HG03520 (cell line): ENCODE data around the gene EPS8L3.

ENCODE experiments used
- ATAC-seq: cut with Tn5 transposase; IDR thresholded peaks from one replicate; pipeline ENCODE4 v1.9.1; 2021; ENCODE audit warnings: mild to moderate bottlenecking, moderate library complexity; ENCODE audit not compliant: unreplicated experiment

Gene EPS8L3

DNA sequence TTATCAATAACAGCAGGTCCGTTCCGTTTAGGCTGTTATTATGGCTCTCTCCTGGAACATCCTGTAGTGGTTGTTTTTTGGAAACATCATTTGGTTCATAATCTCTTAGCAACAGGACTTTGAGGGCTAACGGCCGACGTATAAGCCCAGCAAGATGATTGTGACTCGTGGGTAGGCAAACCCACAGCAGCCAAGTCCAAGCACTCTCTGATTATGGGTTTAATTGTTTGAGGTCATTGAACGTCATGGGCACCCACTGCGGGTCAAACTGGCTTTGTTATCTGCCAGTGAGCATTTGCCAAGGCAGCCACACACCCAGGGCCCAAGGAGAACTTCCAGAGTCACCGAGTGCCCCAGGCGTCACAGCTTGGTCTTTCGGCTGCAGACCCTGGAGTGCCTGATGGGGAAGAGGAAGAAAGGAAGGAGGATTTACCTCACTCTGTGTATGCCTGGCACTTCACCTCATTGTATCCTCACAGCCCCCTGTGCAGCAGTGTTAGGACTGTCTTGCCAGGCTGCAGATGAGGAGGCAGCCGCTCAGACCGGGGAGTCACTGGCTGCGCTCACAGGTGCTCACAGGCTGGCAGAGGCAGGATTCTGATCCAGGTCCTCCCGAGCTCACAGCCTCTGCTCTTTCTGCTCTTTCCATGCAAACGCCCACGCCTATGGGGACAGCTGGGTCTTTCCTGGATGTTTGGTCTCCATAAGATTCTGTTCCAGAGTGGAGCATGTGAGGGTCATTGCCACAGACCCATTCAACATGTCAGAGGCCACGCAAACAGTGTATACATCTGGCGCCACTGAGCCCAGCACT lies 30.8 kb upstream of the EPS8L3 start:
- ATAC-seq: no peak

DNA sequence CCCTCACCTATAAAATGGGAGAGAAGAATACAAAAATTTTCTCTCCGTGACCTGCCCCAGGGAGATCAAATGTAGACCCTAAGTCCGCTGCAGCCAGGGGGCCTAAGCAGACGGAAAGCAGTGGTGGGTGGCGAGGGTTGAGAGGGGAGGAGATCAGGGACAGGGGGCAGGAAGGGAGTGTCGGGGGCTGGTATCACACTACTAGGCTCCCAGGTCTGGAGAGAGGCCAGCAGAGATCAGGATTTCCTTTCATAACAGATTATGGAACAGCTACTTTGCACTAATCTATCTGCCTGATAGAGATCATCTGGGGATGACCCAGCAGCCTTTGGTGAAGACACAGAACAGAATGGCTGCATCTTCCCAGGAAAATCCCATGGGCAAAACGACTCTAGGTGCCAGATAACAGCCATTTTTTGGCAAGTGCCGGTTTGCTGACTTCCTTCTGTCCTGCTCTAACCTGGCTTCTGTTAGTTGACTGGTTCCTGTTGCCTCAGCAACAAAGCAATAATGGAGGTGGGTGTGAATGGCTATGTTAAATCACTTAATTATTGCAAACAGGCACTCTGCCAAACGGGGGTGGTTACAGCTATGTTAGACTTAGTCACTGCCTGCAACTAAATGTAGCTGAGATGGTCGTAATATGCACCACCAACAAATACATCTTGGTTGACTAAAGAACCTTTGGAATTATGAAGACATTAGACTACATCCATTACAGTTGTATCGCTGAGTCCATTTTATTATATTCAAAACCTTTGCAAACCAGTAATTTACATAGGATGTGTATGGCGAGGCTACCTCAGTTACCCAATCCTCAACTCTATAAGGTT lies 30.0 kb upstream of the EPS8L3 start:
- ATAC-seq: no peak

DNA sequence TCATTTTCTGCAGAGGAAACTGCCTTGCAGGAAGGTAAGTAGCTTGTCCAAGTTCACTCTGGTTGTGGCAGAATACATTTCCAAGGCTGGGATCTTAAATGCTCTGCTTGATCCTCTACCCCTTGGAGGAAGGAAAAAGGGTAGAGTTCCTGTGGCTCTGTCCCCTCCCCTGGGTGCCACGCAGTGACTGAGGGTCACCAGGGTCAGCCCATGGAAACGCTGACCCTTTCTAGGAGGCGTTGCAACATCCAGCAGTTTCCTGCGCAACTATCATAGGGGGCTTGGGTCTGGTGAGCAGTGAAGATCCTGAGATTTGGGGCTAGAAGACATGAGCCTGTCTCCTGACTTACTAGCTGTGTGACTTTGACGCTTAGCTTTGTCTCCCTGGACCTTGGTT lies 29.4 kb upstream of the EPS8L3 start:
- ATAC-seq: no peak

GRCh38 chr1:109792056-109792831 lies 28.5 kb upstream of the EPS8L3 start:
- ATAC-seq: no peak

- ATAC-seq: no peak
Measured at GRCh38 chr1:109791495-109792043, 27.8 kb upstream of the EPS8L3 start.

DNA sequence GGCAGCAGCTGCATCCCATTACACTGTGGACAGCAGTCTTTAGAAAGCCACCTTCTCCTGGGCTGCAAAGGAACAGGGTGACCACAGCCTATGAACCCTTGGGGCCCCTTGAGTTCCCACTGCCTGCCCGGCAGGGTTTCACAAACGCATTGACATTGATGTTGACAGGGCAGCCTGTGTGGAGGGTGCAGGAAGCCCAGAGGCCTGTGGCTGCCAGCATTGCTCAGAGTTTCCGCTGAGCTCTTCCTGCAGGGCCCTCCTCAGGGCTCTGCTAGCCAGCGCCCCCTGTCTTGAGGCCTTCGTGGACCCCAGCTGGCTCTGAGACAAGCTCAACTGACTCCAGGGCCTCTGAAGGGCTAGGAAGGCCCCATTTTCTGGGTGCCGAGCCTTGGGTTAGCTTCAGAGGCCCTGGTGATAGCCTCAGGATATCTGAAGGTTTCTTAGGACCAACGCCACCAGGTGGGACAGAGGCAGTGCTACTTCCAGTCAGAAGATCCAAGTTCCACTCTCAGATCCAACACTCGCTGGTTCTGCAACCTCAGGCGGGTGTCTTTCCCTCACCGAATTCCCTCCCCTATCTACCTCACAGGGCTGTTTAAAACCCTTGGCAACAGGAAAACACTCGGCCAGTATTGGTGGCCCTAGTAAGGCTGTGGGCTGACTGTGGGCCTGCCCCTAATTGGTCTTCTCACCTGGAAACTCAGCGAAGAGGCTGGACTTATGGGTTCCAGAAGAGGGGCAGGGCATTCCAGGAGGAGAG lies 27.2 kb upstream of the EPS8L3 start:
- no peak for ATAC-seq

GRCh38 chr1:109790329-109790728 lies 26.6 kb upstream of the EPS8L3 start:
- no peak for ATAC-seq

DNA sequence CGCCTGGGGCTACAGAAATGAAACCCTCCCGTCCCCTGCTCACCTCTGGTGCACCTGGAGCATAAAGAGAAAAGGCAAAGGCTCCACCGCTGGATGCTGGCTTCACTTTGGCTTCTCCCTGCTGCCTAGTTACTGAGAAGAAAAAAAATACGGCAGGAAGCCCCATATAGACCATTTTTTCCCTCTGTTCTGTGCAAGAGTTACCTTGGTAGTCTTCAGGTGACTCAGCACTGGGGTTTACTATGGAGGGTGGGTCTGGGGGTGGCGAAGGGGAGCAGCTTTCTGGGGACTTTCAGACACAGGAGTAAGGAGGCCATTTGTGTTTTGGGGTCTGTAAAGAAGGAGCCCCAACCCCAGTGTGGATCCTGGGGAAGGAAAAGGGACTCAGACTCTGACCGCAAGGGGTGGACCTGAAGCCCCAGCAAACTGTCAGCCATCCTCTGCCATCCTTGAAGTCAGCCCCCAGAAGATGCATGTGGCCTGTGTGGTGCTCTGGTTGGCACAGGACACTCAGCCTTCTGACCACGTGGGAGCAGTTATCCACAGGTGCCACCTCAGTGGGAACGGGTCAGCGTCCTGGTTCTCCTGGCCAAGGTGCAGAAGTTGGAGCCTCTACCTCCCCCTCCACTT lies 25.9 kb upstream of the EPS8L3 start:
- no peak for ATAC-seq

- ATAC-seq: no peak
Measured at GRCh38 chr1:109788695-109789521, 25.2 kb upstream of the EPS8L3 start.

DNA sequence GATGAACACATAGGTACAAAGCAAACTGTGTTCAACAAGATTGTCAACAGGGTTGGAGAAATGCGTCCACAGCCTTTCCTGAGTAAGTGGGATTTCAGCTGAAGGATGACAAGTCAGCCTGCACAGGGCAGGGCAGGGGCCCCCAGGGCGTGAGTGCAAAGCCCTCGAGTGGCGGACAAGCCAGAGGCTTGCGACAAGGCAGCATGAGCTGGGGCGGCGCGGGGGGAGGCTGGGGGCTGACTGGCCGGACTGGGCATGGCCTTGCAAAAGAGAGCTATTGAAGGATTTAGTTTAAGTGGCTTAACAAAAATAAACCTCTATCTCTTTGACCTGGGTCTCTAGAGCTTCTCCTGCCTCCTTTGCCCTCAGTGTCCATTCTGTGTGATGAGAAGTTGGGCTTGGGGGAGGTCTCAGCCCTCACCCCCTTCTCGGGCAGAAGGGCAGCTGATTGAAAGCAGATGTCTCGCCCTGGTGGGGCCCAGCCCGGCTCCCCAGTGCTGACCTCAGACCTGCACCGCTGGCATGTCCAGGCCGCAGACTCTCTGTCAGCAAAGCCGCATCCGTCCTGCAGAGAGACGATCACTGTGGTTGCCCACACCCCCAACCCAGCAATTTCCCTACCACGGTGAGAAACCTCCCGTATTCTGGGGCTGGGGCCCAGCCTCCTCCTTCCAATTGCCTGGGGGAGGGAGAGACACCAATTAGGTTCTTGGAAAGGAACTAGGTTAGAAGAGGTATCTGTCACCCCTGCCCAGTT lies 24.3 kb upstream of the EPS8L3 start:
- ATAC-seq: no peak

GRCh38 chr1:109787211-109787844 lies 23.6 kb upstream of the EPS8L3 start:
- no peak for ATAC-seq

DNA sequence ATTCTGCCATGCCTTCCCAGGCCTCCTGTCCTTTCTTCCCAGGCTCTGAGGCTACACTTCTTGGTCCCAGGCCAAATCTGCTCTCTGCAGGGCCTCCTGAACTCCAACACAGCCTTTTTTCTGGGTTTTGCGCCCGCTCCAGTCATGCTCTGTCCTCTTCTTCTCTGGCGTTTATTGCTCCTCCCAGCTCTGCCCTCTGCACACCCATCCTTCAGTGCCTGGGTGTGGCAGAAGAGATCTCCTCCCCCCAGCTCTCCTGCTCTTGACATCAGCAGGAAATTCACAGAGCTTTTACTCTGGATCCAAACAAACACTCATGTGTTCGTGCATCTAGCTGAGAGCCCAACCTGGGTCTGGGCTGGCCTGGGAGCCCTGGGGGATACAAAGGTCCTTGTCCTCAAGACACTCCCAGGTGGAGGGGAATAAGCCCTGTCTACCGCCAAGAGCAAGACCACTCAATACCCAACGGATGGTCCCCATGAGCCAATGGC lies 22.9 kb upstream of the EPS8L3 start:
- no peak for ATAC-seq

- ATAC-seq: no peak
Measured at GRCh38 chr1:109786112-109786480, 22.4 kb upstream of the EPS8L3 start.

DNA sequence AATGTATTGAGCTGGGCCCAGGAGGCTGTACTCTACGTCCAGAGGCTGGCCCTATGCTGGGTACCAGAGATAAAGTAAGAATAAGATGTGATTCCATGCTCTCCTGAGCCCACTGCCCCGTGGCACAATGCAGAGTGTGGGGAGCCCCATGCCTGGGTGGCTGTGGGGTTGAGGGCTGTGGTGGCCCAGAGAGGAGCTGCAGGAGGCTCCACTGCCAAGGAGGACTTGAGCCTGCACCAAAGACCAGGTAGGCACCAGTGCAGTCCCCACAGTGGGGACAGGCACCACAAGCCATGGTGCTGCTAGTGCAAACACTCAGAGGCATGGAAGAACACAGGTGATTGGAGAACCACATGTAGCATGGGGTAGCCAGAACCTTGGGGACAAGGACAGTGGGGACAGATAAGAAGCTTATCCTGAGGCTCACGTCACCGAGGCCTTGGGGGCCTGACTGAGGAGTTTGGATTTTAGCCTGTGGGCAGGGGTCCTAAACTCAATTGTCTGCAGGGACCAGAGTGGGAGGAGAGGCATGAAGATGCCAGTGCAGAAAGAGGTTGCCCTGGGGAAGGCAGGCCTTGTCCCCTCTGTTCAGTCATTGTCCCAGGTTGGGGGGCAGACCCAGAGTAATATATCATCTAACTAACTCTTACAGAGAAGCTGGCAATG lies 21.9 kb upstream of the EPS8L3 start:
- no peak for ATAC-seq

DNA sequence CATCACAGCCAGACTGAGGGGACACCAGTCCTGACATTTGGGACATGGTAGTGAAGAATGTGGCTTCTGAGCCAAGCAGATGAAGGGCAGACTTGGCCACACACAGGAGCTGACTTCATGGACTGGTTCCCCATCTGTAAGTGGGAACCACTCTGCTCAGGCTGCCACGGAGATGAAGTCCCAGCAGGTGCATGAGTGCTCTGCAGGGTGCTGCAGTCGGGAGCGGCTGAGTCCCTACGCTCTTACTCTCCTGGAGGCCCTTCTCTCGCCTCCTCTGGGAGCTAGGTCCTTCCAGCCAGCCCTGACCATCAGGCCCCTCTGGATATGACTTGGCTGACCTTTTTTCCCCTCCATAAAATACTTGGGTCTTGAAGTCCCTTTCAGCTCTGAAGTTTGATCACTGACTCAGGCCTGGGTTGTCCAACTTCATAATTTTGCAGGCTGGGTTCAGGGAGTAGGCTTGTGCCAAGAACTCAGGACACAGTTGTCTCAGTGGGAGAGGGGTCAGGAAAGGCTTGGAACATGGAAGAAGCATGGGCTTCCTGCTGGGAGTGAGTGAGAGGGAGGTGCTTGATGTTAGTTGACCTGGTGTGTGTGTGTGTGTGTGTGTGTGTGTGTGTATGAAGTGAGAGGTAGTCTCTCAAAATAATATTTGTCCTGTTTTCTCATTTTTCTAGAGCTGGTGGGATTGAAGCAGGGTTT lies 21.0 kb upstream of the EPS8L3 start:
- no peak for ATAC-seq

GRCh38 chr1:109783436-109783835 lies 19.7 kb upstream of the EPS8L3 start:
- no peak for ATAC-seq

DNA sequence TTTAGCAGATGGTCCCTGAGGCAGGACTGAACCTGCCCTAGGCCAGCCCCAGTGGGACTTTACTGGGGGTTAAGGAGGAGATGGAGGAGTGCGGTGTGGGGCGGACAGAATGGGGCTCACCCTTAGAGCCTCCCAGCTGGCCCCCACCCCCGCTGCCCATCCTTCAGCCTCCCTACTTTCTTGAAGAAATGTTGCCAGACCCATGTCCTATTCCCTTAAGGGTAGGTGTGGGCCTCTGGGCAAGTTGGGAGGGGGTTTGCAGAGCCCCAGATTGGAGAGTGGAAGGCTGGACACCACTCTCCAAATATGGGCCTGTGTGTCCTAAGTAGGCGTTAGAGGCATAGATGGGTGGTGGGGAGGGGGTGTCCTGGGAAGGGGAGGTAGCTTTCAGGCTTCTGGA lies 19.2 kb upstream of the EPS8L3 start:
- ATAC-seq: no peak
